Erythroblast (primary cell): Measurements from ENCODE around the gene INTS11.

Experiments used
- GATA1 ChIP-seq: IDR thresholded peaks from 2 replicates; pipeline ENCODE4 v1.6.1; 2011; ENCODE audit warnings: low read depth, mild to moderate bottlenecking, control low read depth, low read length, moderate library complexity
- POLR2A ChIP-seq: IDR thresholded peaks from 2 replicates; pipeline ENCODE4 v1.6.1; 2011; ENCODE audit warnings: mild to moderate bottlenecking, low read length

GRCh38 chr1:1337793-1338147, 13.3 kb upstream of the INTS11 start:
- TF ChIP-seq POLR2A: no peak
- TF ChIP-seq GATA1: no peak
